Trophoblast cell (in vitro differentiated cells and primary cell): ENCODE data around the gene OMP.

Experiments
- DNase-seq, 2 donors: peaks; one replicate each; pipeline ENCODE4 v3.0.0-alpha.2; 2016
- H2AFZ ChIP-seq: 2 replicates; pipeline ENCODE4 v1.6.1; 2013; ENCODE audit warnings: low read length, moderate library complexity, mild to moderate bottlenecking; ENCODE audit not compliant: insufficient read depth, poor library complexity
- H2AK5ac ChIP-seq: 2 replicates; pipeline ENCODE4 v1.6.1; 2013; ENCODE audit warnings: mild to moderate bottlenecking, low read length
- H2BK120ac ChIP-seq: 2 replicates; pipeline ENCODE4 v1.6.1; 2013; ENCODE audit warnings: low read length, mild to moderate bottlenecking, moderate library complexity; ENCODE audit not compliant: insufficient read depth, poor library complexity
- H2BK12ac ChIP-seq: 2 replicates; pipeline ENCODE4 v1.6.1; 2013; ENCODE audit warnings: mild to moderate bottlenecking, low read length, moderate library complexity
- H2BK5ac ChIP-seq: 2 replicates; pipeline ENCODE4 v1.6.1; 2013; ENCODE audit warnings: low read length, low read depth, moderate library complexity, mild to moderate bottlenecking; ENCODE audit not compliant: poor library complexity
- H3K14ac ChIP-seq: 2 replicates; pipeline ENCODE4 v1.6.1; 2013; ENCODE audit warnings: mild to moderate bottlenecking, low read length
- H3K18ac ChIP-seq: 2 replicates; pipeline ENCODE4 v1.6.1; 2013; ENCODE audit warnings: mild to moderate bottlenecking, low read length
- H3K23ac ChIP-seq: 2 replicates; pipeline ENCODE4 v1.6.1; 2013; ENCODE audit warnings: low read length
- H3K27ac ChIP-seq: 2 replicates; pipeline ENCODE4 v1.5.1; 2013; ENCODE audit warnings: low read depth, mild to moderate bottlenecking, inconsistent platforms, low read length, moderate library complexity
- H3K27me3 ChIP-seq: 2 replicates; pipeline ENCODE4 v1.6.1; 2013; ENCODE audit warnings: inconsistent platforms, mild to moderate bottlenecking, low read length, moderate library complexity; ENCODE audit not compliant: insufficient read depth
- H3K36me3 ChIP-seq, 2 experiments: 1 replicate in 1 of 2; 2 replicates in 1 of 2; pipeline ENCODE4 v1.6.1; 2013; ENCODE audit warnings: low read length in 2 of 2, mild to moderate bottlenecking in 2 of 2, moderate library complexity in 1 of 2; ENCODE audit not compliant: insufficient read depth in 2 of 2, control insufficient read depth in 1 of 2
- H3K4ac ChIP-seq: 2 replicates; pipeline ENCODE4 v1.6.1; 2013; ENCODE audit warnings: low read depth, mild to moderate bottlenecking, low read length, moderate library complexity
- H3K4me1 ChIP-seq, 2 experiments: 1 replicate in 1 of 2; 2 replicates in 1 of 2; pipeline ENCODE4 v1.6.1; 2013; ENCODE audit warnings: low read length in 2 of 2, mild to moderate bottlenecking in 2 of 2, moderate library complexity in 1 of 2; ENCODE audit not compliant: insufficient read depth in 2 of 2, control insufficient read depth in 1 of 2
- H3K4me2 ChIP-seq: 2 replicates; pipeline ENCODE4 v1.6.1; 2013; ENCODE audit warnings: inconsistent platforms, mild to moderate bottlenecking, low read length, moderate library complexity
- H3K4me3 ChIP-seq: 2 replicates; pipeline ENCODE4 v1.5.1; 2013; ENCODE audit warnings: mild to moderate bottlenecking, low read depth, low read length, inconsistent platforms
- H3K79me1 ChIP-seq: one replicate; pipeline ENCODE4 v1.6.1; 2013; ENCODE audit warnings: low read length
- H3K79me2 ChIP-seq: 2 replicates; pipeline ENCODE4 v1.6.1; 2013; ENCODE audit warnings: low read length, mild to moderate bottlenecking; ENCODE audit not compliant: control insufficient read depth, insufficient read depth, poor library complexity
- H3K9ac ChIP-seq: 2 replicates; pipeline ENCODE4 v1.6.1; 2013; ENCODE audit warnings: mild to moderate bottlenecking, low read length
- H3K9me3 ChIP-seq: 2 replicates; pipeline ENCODE4 v1.6.1; 2013; ENCODE audit warnings: low read depth, mild to moderate bottlenecking, control low read depth, inconsistent platforms, low read length; ENCODE audit not compliant: insufficient read depth
- H4K12ac ChIP-seq: 2 replicates; pipeline ENCODE4 v1.6.1; 2013; ENCODE audit warnings: low read depth, mild to moderate bottlenecking, low read length, moderate library complexity
- H4K8ac ChIP-seq: 2 replicates; pipeline ENCODE4 v1.6.1; 2013; ENCODE audit warnings: low read depth, mild to moderate bottlenecking, low read length, moderate library complexity
- H4K91ac ChIP-seq: one replicate; pipeline ENCODE4 v1.6.1; 2013; ENCODE audit warnings: low read depth, mild to moderate bottlenecking, low read length, moderate library complexity
- WGBS: extraction: QIAGEN DNeasy Blood & Tissue Kit; methylation state at CpG from one replicate; pipeline ENCODE4 v1.1.7; 2013; ENCODE audit warnings: missing lambda C conversion rate; ENCODE audit not compliant: insufficient read length, insufficient coverage; ENCODE audit errors: extremely low coverage; 5-methylcytosine and 5-hydroxymethylcytosine counted together

Gene OMP

DNA sequence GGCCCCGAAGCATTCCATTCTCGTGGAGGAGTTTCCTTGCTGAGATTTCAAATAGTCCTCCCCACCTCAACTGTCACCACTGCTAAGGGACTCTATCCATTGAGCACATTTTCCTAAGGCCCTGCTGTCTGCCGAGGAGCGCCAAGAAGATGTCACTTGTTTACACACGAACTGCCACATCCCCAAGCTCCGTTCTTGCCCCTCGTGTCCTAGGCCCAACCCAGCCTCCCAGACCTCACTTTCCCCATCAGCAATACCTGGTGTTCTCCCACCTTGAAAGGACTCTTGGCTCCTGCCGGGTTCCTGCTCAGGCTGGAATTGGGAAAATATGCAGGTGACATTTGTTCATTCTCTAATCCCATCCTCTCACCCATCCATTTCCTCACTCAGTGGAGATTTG lies 21.4 kb downstream of the OMP start:
- no peak overlapping the region for H3K14ac ChIP-seq
- H3K4me3 ChIP-seq: no peak overlapping the region
- no peak overlapping the region for H2AK5ac ChIP-seq
- H2BK120ac ChIP-seq: no peak overlapping the region
- H3K4me1 ChIP-seq: peaks cover 9 to 10% of the 10 kb centered on the region in 2 experiments
- H4K12ac ChIP-seq: no peak overlapping the region
- no peak overlapping the region for H2BK12ac ChIP-seq
- H2BK5ac ChIP-seq: no peak overlapping the region
- no peak overlapping the region for H3K18ac ChIP-seq
- peaks cover 2% of the 10 kb centered on the region for H3K9me3 ChIP-seq
- no peak overlapping the region for H3K23ac ChIP-seq
- no peaks in the 10 kb centered on the region for H3K27me3 ChIP-seq
- H3K79me2 ChIP-seq: no peaks in the 10 kb centered on the region
- no peak overlapping the region for H3K9ac ChIP-seq
- DNase-seq: no peak
- H4K91ac ChIP-seq: no peak overlapping the region
- no peak overlapping the region for H3K4ac ChIP-seq
- no peaks in the 10 kb centered on the region for H3K79me1 ChIP-seq
- H3K36me3 ChIP-seq: peaks cover 0 to 1% of the 10 kb centered on the region in 2 experiments
- WGBS: no CpG with 5 or more reads among the region's 8 CpGs
- no peak overlapping the region for H2AFZ ChIP-seq
- no peak overlapping the region for H4K8ac ChIP-seq
- no peak overlapping the region for H3K27ac ChIP-seq
- no peak overlapping the region for H3K4me2 ChIP-seq

DNA sequence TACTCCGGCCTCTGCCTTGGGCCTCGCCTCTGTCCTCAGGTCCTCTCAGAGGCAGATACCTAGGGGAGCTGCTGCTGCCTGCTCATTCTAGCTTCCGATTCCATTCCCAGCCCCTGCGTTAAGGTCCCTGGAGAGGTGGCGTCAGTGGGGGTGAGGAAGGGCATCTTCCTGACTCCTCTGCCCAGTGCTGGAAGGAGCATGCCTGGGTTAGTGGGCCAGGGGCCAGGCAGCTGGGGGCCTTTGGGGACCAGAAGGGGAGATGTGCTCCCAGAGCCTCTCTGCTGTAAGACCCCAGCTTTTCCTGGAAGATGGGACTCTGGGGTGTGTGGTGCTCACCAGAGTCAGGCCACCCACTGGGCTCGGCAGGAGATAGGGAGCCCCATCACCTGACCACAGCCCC lies 21.8 kb downstream of the OMP start:
- H3K4me2 ChIP-seq: no peak overlapping the region
- no peak overlapping the region for H2AK5ac ChIP-seq
- H3K4ac ChIP-seq: no peak overlapping the region
- H3K18ac ChIP-seq: no peak overlapping the region
- no peak overlapping the region for H2BK5ac ChIP-seq
- peaks cover 2% of the 10 kb centered on the region for H3K9me3 ChIP-seq
- no peak overlapping the region for H4K91ac ChIP-seq
- no peak overlapping the region for H3K14ac ChIP-seq
- DNase-seq: no peak
- H3K79me2 ChIP-seq: no peaks in the 10 kb centered on the region
- no peak overlapping the region for H4K12ac ChIP-seq
- H3K36me3 ChIP-seq: peaks cover 0 to 1% of the 10 kb centered on the region in 2 experiments
- H4K8ac ChIP-seq: no peak overlapping the region
- peaks cover 9 to 10% of the 10 kb centered on the region in 2 experiments for H3K4me1 ChIP-seq
- no peak overlapping the region for H3K23ac ChIP-seq
- H2BK120ac ChIP-seq: no peak overlapping the region
- no peak overlapping the region for H3K9ac ChIP-seq
- no CpG with 5 or more reads among the region's 6 CpGs for WGBS
- no peak overlapping the region for H2AFZ ChIP-seq
- H3K27ac ChIP-seq: no peak overlapping the region
- H3K79me1 ChIP-seq: no peaks in the 10 kb centered on the region
- no peak overlapping the region for H3K4me3 ChIP-seq
- H3K27me3 ChIP-seq: no peaks in the 10 kb centered on the region
- no peak overlapping the region for H2BK12ac ChIP-seq

DNA sequence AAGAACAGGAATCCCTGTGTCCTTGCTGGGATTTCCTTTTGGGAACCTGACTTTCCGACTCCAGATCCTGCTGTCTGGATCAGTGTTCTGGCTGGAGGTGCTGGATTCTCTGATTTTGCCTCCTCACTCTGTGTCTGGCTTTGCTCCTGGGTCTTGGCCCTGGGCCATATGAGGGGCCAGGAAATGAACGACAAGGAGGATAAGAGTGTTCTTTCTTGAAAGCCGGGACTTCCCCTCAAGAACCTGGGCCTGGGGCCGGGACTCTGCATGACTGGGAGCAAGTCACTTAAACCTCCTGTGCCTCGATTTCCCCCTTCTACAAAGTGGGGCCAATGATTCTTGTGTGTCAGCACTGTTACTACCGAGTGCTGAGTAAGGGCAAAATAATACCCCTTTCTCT lies 22.6 kb downstream of the OMP start:
- no peaks in the 10 kb centered on the region for H3K27me3 ChIP-seq

GRCh38 chr11:77125695-77126094 lies 23.1 kb downstream of the OMP start:
- Histone ChIP-seq H3K9ac (no peak overlapping the region), H2AK5ac (no peak overlapping the region)

More for the DNA sequence above, 22.6 kb downstream of the OMP start:
- no CpG with 5 or more reads among the region's 6 CpGs for WGBS
- no peaks in the 10 kb centered on the region for H3K79me1 ChIP-seq
- H4K8ac ChIP-seq: no peak overlapping the region
- H2BK12ac ChIP-seq: no peak overlapping the region
- H3K36me3 ChIP-seq: peaks cover 0 to 1% of the 10 kb centered on the region in 2 experiments
- no peak overlapping the region for H3K4ac ChIP-seq
- H4K12ac ChIP-seq: no peak overlapping the region
- H3K23ac ChIP-seq: no peak overlapping the region
- no peak overlapping the region for H4K91ac ChIP-seq
- no peak overlapping the region for H3K4me3 ChIP-seq
- H3K27ac ChIP-seq: no peak overlapping the region
- H3K4me2 ChIP-seq: no peak overlapping the region
- no peak overlapping the region for H2BK120ac ChIP-seq
- no peak overlapping the region for H2AFZ ChIP-seq
- H2AK5ac ChIP-seq: no peak overlapping the region
- H3K14ac ChIP-seq: no peak overlapping the region
- peaks cover 9 to 10% of the 10 kb centered on the region in 2 experiments for H3K4me1 ChIP-seq
- no peak for DNase-seq
- H2BK5ac ChIP-seq: no peak overlapping the region
- H3K9me3 ChIP-seq: peaks cover 2% of the 10 kb centered on the region
- H3K79me2 ChIP-seq: no peaks in the 10 kb centered on the region
- H3K18ac ChIP-seq: no peak overlapping the region
- no peak overlapping the region for H3K9ac ChIP-seq

More at GRCh38 chr11:77125695-77126094, 23.1 kb downstream of the OMP start:
- Histone ChIP-seq H3K79me1 (no peaks in the 10 kb centered on the region), H2AFZ (no peak overlapping the region), H4K12ac (no peak overlapping the region), H3K4me2 (no peak overlapping the region), H2BK120ac (no peak overlapping the region), H3K36me3 (peaks cover 0 to 1% of the 10 kb centered on the region in 2 experiments), H4K8ac (no peak overlapping the region), H3K27ac (no peak overlapping the region), H3K79me2 (no peaks in the 10 kb centered on the region), H3K4me3 (no peak overlapping the region), H3K23ac (no peak overlapping the region), H3K27me3 (no peaks in the 10 kb centered on the region), H3K14ac (no peak overlapping the region), H3K9me3 (peaks cover 2% of the 10 kb centered on the region), H3K4ac (no peak overlapping the region), H3K4me1 (peaks cover 9 to 10% of the 10 kb centered on the region in 2 experiments), H2BK5ac (no peak overlapping the region), H4K91ac (no peak overlapping the region), H3K18ac (no peak overlapping the region), H2BK12ac (no peak overlapping the region)
- no peak for DNase-seq
- no CpG with 5 or more reads among the region's 4 CpGs for WGBS
